Measurements from ENCODE around the gene CAPN2.
"Not testable (repeated sequence)": the region's sequence is repeated elsewhere in the genome, so short reads cannot be mapped to it uniquely, and the experiment has no call there.

The CAPN2 gene

DNA sequence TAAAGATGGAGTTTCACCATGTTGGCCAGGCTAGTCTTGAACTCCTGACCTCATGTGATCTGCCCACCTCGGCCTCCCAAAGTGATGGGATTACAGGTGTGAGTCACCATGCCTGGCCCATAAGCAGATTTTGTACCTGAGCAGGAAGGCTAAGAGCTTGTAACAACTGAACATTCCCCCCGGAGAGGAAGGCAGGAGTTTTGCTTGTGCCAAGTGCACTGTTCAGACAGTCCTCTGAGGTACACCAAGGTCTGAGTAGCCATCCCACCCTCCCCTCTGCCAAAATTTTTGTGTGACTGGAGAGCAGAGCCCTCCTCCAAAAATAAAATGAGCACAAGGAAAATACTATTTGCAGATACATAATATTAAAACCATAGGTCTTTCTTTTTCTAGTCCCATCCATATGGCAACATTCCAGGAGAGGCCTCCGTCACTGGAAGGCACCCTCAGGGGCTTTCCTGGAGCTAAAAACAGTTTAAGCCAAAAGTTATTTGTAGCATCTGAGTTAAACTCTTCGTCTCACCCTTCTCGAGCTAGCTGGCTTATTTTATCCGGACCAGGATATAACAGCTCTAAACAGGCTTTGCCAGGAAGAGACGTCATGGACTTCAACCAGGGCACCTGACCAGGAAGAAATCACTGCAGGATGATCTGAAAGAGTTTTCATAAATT, 27.2 kb downstream of the CAPN2 start:
- no peak for DNase-seq (ENCODE audit: low spot score)

DNA sequence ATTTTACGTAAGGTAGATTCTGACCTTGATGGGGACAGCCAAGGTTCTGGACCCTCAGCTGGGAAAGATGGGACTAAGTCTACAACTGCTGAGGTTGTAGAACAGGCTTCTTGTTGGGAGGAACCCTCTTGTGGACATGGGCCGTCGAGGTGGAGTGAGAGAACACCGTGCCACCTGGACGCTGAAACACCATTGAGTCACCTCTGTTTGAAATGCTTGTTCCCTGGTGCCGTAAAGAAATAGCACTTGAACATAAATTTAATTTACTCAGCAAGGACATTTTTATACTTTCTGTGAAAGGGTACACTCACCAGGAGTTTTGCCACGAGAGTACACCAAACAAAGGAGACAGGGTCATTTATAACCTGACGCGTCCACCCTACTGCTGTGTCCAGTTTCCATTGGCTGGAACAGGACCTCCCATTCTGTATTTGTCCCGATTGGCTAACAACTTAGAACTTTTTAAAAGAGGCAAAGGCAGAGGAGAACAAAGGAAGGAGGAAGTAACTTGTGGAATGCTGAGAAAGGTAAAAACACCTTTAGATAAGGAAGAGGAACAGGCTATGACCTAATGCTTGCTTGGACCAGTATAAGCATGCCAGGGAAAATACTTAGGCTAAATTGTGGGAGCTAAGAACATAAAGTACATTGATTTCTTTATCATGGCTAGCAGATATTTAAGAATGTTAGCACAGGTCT, 27.8 kb downstream of the CAPN2 start:
- not testable (repeated sequence) for DNase-seq (ENCODE audit: low spot score)

DNA sequence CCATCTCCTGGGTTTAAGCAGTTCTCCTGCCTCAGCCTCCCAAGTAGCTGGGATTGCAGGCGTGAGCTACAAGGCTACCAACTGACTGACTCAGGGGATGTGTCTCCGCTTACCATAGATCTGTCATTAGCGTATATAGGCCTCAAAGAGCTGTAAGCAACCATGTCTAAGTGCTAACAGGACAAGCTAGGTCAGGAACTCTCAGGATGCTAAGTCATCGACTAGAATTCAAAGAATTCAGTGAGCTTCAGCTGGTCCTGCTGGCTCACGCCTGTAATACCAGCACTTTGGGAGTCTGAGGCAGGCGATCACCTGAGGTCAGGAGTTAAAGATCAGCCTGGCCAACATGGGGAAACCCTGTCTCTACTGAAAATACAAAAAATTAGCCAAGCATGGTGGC, 29.5 kb downstream of the CAPN2 start:
- no peak for DNase-seq (ENCODE audit: low spot score)

DNA sequence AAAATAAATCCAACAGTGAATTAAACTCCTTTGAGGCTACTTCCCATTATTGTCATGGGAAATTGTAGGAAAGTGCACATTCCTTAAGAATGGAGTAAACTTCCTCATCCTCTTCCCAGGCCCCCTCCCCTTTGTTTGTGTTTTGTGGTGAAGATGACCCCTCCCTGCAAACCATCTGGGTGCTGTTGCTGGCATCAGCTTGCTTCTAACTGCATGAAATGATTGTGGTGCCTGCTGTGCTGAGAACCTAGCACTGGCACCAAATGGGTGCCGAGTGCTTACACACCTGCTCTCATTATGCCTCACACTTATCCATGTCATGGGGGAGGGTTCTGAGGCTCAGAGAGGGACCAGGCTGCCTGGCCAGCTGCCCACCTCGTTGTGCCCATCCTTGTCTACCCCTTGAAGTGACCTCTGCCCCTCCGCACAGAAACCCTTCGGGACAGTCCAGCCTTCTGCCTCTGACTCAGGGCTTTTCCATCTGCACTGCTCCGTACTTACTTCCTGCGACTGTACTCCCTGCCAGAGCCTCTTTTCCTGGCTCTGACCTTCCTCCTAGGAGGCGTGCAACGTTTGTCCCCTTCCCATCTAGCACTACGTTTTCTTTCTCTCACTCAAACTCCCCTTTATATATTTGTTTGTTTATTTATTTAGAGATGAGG, 30.6 kb downstream of the CAPN2 start:
- DNase-seq (ENCODE audit: low spot score) = no peak

- no peak for DNase-seq (ENCODE audit: low spot score)
Observed at GRCh38 chr1:223745731-223746130, 33.4 kb downstream of the CAPN2 start.

- DNase-seq (ENCODE audit: low spot score) = no peak
Observed at GRCh38 chr1:223747838-223748335, 35.5 kb downstream of the CAPN2 start.

DNA sequence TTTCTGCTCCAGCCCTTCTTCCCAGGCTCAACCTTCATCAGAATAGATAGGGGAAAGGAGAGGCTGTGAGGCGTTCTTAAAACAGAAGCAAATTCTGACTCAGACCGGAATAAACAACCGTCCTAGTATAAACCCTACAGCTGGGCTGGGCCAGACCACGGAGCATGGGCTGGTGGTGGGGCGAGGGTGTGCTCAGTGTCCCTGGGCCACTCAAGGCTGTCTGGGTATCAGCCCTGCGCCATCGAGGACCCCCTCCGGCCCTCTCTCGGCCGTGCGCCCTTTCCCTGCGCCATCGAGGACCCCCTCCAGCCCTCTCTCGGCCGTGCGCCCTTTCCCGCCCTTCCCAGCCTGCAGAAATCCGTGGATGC, 36.0 kb downstream of the CAPN2 start:
- DNase-seq (ENCODE audit: low spot score) = no peak

DNA sequence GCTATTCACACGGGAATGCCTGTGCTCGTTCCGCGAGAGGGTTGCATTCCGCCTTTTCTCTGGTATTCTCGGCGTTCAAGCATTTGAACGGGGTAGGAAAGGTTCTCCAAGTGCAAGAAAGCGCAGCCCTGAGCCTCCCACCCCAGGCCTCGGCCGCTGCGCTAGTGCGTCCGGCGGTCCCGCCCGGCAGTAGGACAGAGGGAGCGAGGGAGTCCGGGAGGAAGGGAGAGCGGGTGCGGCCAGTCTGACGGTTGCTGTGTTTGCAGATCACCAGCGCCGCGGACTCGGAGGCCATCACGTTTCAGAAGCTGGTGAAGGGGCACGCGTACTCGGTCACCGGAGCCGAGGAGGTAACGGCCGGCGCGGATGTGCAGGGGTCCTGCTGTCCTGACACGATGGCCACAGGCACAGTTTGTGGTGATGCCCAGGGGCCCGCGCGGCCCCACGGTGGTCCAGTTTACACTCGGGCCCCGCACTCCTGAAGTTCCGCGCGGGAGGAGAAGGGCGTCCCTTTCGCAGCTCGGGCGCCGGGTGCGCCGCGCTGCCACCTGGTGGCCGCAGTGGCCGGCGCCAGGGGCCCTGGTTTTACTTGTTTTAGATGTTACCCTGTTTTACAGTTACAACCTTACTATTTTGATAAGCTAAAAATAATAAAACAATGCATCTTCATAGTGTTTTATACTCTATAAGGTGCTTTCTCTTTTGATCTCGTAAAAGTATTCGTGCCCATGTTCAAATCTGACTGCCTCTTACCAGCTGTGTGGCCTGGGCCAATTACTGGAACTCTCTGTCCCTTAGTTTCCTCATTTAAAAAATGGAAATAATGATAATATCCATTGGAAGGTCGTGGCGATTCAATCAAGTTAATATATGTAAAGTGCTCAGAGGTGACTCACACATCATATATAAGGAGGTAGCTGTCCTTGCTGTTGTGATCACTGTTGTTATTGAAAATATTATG, 36.7 kb downstream of the CAPN2 start:
- peak; percentile 71 for DNase-seq (ENCODE audit: low spot score)

DNA sequence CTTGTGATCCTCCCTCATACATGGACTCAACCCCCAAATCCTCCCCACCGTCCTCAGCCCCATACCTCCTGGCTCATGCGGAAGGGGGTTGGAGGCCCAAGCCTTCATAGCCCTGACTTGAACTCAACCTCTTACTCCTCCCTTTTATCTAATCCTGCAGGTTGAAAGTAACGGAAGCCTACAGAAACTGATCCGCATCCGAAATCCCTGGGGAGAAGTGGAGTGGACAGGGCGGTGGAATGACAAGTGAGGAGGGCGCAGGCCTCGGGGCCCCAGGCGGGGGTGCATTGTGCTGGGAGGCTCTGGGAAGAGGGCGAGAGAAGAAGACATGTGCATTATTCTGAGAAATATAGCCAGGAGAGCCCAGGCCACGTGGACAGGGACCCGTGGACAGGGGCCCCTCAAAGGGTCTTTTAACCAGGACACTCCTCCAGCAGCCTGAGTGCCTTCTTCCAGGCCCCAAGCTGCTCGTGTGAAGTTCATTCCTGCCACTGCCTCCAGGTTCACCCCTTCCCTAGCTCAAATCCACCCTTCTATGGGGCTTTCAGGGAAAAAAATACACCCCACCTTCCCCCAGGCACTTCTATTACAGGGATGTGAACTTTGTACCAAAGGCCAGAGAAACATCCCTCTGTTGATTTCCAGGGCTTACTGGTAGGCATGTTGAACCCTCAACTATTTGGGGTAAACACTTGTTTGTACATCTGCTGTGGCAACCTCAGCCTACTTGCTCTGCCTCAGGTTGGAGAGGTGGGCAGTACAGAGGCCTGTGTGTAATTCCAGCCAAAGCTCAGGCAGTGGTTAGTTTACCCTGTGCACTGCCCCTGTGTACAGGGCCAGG, 38.6 kb downstream of the CAPN2 start:
- DNase-seq (ENCODE audit: low spot score) = no peak

DNA sequence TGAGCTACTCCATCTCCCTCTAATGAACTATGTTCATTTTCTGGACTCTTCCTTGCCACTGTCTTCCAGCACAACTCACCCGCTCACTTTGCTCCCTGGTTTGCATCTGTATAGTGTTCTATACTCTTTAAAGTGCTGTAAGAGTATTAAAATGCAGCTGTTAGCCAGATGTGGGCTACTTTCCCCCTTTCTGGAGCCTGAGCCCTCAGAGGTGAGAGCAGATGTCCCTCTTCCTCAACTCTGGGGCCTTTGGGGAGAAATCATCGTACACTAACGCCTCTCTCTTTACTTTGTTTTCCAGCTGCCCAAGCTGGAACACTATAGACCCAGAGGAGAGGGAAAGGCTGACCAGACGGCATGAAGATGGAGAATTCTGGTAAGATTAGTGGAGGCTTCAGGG, 39.4 kb downstream of the CAPN2 start:
- DNase-seq (ENCODE audit: low spot score) = no peak

DNA sequence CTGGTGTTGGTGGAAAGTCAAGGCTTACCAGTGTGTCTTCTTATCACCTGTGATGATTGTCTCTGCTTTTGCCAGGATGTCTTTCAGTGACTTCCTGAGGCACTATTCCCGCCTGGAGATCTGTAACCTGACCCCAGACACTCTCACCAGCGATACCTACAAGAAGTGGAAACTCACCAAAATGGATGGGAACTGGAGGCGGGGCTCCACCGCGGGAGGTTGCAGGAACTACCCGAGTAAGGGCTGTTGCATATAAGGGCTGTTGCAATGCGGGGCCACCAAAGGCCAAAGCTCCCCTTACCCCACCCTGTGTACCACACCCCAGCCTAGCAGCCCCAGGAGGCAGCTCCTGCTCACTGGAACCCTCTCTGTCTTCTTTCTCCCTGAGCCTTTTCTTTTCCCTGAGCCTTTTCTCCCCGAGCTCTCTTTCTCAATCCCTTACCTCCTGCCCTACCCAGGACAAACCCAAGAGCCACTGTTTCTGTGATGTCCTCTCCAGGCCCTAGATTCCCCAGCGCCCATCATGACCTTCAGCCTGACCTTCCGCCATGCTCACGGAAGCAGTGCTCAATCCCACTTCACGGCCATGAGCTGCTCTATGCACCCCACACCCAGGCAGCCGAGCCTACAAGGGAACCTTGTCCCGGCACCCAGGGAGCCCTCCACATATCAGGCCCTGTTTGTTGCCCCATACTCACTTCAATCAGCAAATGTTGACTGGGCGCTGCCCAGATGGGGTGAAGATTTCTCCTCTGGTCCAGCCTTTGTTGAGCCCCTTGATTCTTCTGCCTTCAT, 40.6 kb downstream of the CAPN2 start:
- DNase-seq (ENCODE audit: low spot score) = no peak

GRCh38 chr1:223754681-223755431, 42.5 kb downstream of the CAPN2 start:
- no peak for DNase-seq (ENCODE audit: low spot score)

GRCh38 chr1:223755432-223755792, 43.1 kb downstream of the CAPN2 start:
- no peak for DNase-seq (ENCODE audit: low spot score)

GRCh38 chr1:223755992-223756775, 43.8 kb downstream of the CAPN2 start:
- no peak for DNase-seq (ENCODE audit: low spot score)

GRCh38 chr1:223756806-223757700, 44.7 kb downstream of the CAPN2 start:
- no peak for DNase-seq (ENCODE audit: low spot score)

DNA sequence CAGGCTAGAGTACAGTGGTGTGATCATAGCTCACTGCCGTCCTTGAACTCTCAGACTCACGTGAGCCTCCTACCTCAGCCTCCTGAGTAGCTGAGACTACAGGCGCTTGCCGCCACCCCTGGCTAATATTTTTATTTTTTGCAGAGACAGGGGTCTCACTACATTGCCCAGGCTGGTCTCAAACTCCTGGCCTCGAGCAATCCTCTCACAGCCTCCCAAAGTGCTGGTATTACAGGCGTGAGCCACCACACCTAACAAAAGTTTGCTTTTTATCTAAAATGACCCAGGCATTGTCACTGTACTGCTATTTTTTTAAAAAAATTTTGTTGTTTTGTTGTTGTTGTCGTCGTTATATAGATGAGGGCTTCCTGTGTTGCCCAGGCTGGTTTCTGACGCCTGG, 46.4 kb downstream of the CAPN2 start:
- DNase-seq (ENCODE audit: low spot score) = no peak

DNA sequence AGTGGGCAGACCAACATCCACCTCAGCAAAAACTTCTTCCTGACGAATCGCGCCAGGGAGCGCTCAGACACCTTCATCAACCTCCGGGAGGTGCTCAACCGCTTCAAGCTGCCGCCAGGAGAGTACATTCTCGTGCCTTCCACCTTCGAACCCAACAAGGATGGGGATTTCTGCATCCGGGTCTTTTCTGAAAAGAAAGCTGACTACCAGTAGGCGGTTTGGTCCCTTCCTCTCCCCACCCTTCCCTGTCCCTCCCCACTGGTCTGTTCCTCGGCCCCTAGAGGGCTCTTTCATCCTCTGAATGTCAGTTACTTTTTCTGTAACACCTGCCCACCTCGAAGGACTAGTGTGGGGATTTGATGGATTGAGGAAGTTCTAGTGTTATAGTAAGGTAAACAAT, 46.9 kb downstream of the CAPN2 start:
- no peak for DNase-seq (ENCODE audit: low spot score)

DNA sequence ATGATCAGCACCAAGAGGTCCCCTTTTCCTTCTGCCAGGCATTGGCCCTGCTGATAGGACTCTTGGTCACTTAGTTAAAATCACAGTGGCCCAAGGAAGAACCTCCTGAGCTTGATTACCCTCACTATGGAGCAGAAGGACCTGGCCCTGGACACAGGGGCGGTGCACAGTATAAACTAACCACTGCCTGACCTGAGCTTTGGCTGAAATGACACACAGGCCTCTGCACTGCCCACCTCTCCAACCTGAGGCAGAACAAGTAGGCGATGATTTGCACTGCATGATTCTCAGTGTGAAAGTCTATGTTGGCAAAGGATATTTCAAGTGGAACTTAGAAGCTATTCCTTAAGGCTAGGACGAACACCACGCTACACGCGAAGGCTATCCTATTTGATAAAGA, 48.5 kb downstream of the CAPN2 start:
- DNase-seq (ENCODE audit: low spot score) = no peak

Measured in germinal center (tissue), 1 donor.